Subcutaneous adipose tissue (tissue), 4 donors: ENCODE results near the gene TRMT10B. TPM values are rescaled to one million over a fixed set of nuclear protein-coding genes. Genes with fewer than 3 reads are reported as not detected.

Experiments
- total RNA-seq, 4 donors: library from RNA; depleted of rRNA; stranded (reverse); fragments of >200 nt; gene quantifications; one replicate each; pipeline ENCODE4 v1.1.0, GENCODE V29; 2016
- TF ChIP-seq, protein P1 (sequence below): fragments of 450-650 bp; IDR thresholded peaks from one replicate; pipeline ENCODE4 v1.5.1; 2016; ENCODE audit warnings: low read depth, mild to moderate bottlenecking, control low read depth, antibody characterized with exemption, moderate library complexity

The TRMT10B gene
- total RNA-seq, 4 donors from 2014 or later: 5.6 to 8.6 (median 6.4) TPM

DNA sequence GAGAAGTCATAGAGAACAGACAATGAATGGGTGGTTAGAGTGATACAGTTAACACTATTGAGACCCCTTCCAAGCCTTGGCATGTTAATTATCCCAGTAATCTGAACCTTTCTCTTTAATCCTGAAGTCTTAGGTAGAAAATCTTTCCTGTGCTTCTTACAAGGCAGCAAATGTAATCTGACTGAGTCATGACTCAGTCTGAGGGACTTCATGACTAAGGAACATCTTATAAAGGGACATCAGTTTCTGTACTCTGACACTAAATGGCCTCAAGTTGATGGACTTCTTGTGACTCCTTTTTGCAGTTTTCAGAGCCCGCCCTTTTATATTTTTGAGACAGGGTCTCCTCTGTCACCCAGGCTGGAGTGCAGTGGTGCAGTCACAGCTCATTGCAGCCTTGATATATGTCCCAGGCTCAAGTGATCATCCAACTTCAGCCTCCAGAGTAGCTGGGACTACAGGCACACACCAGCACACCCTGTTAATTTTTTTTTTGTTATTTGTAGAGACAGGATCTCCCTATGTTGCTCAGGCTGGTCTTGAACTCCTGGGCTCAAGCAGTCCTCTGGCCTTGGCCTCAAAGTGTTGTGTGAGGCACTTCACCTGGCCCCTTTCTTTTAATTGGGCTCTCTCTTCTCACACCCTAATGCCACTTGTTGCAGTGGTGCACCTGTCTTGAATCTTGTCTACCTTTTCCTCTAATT lies 21.8 kb downstream of the TRMT10B start:
- TF ChIP-seq, protein P1, sequence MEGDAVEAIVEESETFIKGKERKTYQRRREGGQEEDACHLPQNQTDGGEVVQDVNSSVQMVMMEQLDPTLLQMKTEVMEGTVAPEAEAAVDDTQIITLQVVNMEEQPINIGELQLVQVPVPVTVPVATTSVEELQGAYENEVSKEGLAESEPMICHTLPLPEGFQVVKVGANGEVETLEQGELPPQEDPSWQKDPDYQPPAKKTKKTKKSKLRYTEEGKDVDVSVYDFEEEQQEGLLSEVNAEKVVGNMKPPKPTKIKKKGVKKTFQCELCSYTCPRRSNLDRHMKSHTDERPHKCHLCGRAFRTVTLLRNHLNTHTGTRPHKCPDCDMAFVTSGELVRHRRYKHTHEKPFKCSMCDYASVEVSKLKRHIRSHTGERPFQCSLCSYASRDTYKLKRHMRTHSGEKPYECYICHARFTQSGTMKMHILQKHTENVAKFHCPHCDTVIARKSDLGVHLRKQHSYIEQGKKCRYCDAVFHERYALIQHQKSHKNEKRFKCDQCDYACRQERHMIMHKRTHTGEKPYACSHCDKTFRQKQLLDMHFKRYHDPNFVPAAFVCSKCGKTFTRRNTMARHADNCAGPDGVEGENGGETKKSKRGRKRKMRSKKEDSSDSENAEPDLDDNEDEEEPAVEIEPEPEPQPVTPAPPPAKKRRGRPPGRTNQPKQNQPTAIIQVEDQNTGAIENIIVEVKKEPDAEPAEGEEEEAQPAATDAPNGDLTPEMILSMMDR: no peak

- TF ChIP-seq, protein P1: no peak
Observed at GRCh38 chr9:37776328-37776727, 22.7 kb downstream of the TRMT10B start.

GRCh38 chr9:37778534-37778933 lies 24.9 kb downstream of the TRMT10B start:
- TF ChIP-seq, protein P1: no peak

DNA sequence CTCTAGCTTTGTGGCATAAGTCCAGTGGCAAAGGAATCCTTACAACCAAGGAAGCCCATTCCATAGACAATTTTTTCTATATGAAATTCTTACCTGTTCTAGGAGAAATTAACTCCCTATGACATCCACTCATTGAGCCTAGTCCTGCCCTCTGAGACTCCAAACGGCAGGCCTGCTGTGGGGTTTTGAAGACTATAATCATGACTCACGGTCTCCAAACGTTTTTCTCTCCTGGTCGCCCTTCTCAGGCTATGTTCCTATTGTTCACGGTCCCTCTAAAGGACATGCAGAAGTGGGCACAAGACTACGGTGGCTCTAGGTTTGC lies 30.6 kb downstream of the TRMT10B start:
- TF ChIP-seq, protein P1: no peak

GRCh38 chr9:37784616-37785483 lies 31.2 kb downstream of the TRMT10B start, which contains the start of gene EXOSC3:
EXOSC3 (minus strand) TSS chr9:37785064; CDS start chr9:37785044, 20 bp downstream.
- TF ChIP-seq, protein P1: no peak

- TF ChIP-seq, protein P1: no peak
Observed at GRCh38 chr9:37787059-37787458, 33.5 kb downstream of the TRMT10B start.

- TF ChIP-seq, protein P1: no peak
Observed at GRCh38 chr9:37788332-37788731, 34.7 kb downstream of the TRMT10B start.
